Measurements from ENCODE around the gene STRN3.

DNA sequence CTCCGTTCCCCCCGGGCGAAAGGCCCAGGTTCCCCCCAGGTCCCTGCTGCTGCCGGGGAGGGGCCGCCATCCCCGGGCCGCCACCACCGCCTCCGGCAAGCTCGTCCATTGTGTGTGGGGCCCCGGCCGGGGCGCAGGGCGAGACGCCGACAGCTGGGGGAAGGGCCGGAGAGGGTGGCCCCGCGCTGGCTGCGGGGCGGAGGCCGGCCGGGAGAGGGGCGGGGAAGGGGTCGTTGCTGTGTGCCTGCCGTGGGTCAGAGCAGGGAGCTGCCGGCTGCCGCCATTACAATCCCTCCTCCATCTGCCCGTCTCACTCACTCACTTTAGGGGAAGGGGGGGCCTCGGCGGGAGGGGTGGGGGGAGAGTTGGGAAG, at the start of gene STRN3:
- TF ChIP-seq, protein P1, sequence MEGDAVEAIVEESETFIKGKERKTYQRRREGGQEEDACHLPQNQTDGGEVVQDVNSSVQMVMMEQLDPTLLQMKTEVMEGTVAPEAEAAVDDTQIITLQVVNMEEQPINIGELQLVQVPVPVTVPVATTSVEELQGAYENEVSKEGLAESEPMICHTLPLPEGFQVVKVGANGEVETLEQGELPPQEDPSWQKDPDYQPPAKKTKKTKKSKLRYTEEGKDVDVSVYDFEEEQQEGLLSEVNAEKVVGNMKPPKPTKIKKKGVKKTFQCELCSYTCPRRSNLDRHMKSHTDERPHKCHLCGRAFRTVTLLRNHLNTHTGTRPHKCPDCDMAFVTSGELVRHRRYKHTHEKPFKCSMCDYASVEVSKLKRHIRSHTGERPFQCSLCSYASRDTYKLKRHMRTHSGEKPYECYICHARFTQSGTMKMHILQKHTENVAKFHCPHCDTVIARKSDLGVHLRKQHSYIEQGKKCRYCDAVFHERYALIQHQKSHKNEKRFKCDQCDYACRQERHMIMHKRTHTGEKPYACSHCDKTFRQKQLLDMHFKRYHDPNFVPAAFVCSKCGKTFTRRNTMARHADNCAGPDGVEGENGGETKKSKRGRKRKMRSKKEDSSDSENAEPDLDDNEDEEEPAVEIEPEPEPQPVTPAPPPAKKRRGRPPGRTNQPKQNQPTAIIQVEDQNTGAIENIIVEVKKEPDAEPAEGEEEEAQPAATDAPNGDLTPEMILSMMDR (IDR thresholded peaks at IDR 0.05; ENCODE audit: low read depth, low read length, poor library complexity, severe bottlenecking), result no peak
- TF ChIP-seq EZH2phosphoT487 (IDR thresholded peaks at IDR 0.05; ENCODE audit: borderline replicate concordance, low read length), result no peak
